SK-N-SH (cell line): ENCODE measurements around the gene SP9.

ENCODE experiments used
- FOXJ3 ChIP-seq: sonication (generic); formaldehyde crosslinking; IDR thresholded peaks from 2 replicates; pipeline ENCODE4 v1.5.1; 2020; ENCODE audit warnings: mild to moderate bottlenecking, missing genetic modification reagents
- MXI1 ChIP-seq: IDR thresholded peaks from 2 replicates; pipeline ENCODE4 v1.6.1; 2012; ENCODE audit warnings: mild to moderate bottlenecking, low read depth, low read length, improper control_type of control experiment
- NRF1 ChIP-seq: IDR thresholded peaks from 2 replicates; pipeline ENCODE4 v1.6.1; 2012; ENCODE audit warnings: low read depth, mild to moderate bottlenecking, low read length
- PBX3 ChIP-seq: IDR thresholded peaks from 2 replicates; pipeline ENCODE4; 2012
- POLR2AphosphoS5 ChIP-seq: IDR thresholded peaks from 2 replicates; pipeline ENCODE4 v1.6.1; 2012; ENCODE audit warnings: low read depth, low read length
- REST ChIP-seq: IDR thresholded peaks from 2 replicates; pipeline ENCODE4 v1.6.1; 2012; ENCODE audit warnings: mild to moderate bottlenecking, low read depth, low read length, moderate library complexity
- RFX5 ChIP-seq: IDR thresholded peaks from 2 replicates; pipeline ENCODE4 v1.6.1; 2012; ENCODE audit warnings: mild to moderate bottlenecking, improper control_type of control experiment, low read length
- RXRA ChIP-seq: IDR thresholded peaks from 2 replicates; pipeline ENCODE4 v1.4.0; 2012; ENCODE audit warnings: low read depth, mild to moderate bottlenecking, borderline replicate concordance
- SMC3 ChIP-seq: IDR thresholded peaks from 2 replicates; pipeline ENCODE4 v1.6.1; 2012; ENCODE audit warnings: low read depth, low read length, improper control_type of control experiment
- TAF1 ChIP-seq: IDR thresholded peaks from 2 replicates; pipeline ENCODE4 v1.6.1; 2012; ENCODE audit warnings: low read depth, mild to moderate bottlenecking, low read length, moderate library complexity, borderline replicate concordance
- TF ChIP-seq, protein P1 (sequence below): fragments of 200-600 bp; sonication (generic); IDR thresholded peaks from 2 replicates; pipeline ENCODE4 v1.6.1; 2017; ENCODE audit warnings: antibody characterized with exemption, mild to moderate bottlenecking, moderate library complexity
- TF ChIP-seq, protein P2 (sequence below): IDR thresholded peaks from 2 replicates; pipeline ENCODE4 v1.4.0; 2012; ENCODE audit warnings: low read depth, borderline replicate concordance

- TF ChIP-seq, protein P1, sequence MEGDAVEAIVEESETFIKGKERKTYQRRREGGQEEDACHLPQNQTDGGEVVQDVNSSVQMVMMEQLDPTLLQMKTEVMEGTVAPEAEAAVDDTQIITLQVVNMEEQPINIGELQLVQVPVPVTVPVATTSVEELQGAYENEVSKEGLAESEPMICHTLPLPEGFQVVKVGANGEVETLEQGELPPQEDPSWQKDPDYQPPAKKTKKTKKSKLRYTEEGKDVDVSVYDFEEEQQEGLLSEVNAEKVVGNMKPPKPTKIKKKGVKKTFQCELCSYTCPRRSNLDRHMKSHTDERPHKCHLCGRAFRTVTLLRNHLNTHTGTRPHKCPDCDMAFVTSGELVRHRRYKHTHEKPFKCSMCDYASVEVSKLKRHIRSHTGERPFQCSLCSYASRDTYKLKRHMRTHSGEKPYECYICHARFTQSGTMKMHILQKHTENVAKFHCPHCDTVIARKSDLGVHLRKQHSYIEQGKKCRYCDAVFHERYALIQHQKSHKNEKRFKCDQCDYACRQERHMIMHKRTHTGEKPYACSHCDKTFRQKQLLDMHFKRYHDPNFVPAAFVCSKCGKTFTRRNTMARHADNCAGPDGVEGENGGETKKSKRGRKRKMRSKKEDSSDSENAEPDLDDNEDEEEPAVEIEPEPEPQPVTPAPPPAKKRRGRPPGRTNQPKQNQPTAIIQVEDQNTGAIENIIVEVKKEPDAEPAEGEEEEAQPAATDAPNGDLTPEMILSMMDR = peak; percentile 65
- TF ChIP-seq RFX5 (no peak), SMC3 (peak; percentile 8; the same call in 1 of the 2 replicates), PBX3 (no peak), MXI1 (no peak), REST (no peak), NRF1 (no peak), TAF1 (no peak), RXRA (no peak), POLR2AphosphoS5 (no peak), FOXJ3 (CRISPR knock-in tag) (no peak)
- TF ChIP-seq, protein P2, sequence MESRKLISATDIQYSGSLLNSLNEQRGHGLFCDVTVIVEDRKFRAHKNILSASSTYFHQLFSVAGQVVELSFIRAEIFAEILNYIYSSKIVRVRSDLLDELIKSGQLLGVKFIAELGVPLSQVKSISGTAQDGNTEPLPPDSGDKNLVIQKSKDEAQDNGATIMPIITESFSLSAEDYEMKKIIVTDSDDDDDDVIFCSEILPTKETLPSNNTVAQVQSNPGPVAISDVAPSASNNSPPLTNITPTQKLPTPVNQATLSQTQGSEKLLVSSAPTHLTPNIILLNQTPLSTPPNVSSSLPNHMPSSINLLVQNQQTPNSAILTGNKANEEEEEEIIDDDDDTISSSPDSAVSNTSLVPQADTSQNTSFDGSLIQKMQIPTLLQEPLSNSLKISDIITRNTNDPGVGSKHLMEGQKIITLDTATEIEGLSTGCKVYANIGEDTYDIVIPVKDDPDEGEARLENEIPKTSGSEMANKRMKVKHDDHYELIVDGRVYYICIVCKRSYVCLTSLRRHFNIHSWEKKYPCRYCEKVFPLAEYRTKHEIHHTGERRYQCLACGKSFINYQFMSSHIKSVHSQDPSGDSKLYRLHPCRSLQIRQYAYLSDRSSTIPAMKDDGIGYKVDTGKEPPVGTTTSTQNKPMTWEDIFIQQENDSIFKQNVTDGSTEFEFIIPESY = no peak
Measured at GRCh38 chr2:174344716-174345461, 10.1 kb downstream of the SP9 start.
